ENCODE measurements around the gene TRABD2B. TPM values are rescaled to one million over a fixed set of nuclear protein-coding genes. Genes with fewer than 3 reads are reported as not detected.
A peak's percentile ranks its signal among the peaks of the same experiment; 100 is the strongest.

TRABD2B gene
- total RNA-seq, 6 donors from 2014 or later = under 0.01 to 2.1 (median 0.62) TPM

DNA sequence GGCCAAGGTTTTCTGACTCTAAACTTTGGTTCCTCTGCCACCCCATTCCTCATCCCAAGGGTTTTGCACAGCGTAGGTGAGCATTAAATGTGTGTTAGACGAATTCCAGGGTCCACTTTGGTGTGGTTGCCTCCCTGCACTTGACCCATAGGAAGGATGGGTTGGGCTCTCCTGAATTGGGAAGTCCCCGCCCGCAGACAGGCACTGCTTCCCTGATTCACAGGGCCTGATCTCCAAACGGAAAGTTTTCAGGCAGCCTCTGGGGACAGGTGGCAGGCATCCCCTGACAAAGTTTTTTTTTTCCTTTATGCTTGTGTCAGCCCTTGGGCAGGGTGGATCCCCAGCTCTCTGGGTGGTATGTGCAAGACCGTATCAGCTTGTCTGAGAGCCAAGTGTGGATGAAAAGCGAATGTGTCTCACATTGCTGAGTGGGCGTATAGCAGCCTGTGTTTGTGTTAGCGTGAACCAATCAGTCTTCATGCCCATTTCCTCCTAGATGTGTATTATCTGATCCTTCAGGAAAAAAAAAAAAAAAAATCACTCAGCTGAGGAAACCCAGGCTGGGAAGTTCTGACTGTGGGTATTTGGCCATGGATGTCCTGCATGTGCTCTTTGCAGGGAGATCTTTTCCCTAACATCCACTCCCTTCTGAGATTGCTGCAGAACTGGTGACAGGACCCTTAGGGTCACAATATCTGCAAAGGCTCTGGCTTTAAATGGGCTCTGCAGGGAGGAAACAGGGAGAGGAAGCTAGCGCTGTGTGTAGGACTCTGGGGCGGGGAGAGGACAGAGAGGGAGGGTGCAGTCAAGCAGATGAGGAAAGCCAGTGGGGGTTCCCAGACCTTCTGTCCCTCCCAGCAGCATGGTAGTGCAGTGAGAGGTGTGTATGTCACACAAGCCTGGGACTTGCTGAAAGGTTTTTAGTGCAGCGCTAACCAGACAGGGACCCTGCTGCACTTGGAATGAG lies 42.2 kb upstream of the TRABD2B start:
- ATAC-seq (ENCODE audit: low FRiP score in 2 of 2) (peak in 1 of 2 donors; percentile 19), DNase-seq (no peak)
- WGBS, 2 donors = 46 to 54% methylated on average over 12 of the region's 12 CpGs

DNA sequence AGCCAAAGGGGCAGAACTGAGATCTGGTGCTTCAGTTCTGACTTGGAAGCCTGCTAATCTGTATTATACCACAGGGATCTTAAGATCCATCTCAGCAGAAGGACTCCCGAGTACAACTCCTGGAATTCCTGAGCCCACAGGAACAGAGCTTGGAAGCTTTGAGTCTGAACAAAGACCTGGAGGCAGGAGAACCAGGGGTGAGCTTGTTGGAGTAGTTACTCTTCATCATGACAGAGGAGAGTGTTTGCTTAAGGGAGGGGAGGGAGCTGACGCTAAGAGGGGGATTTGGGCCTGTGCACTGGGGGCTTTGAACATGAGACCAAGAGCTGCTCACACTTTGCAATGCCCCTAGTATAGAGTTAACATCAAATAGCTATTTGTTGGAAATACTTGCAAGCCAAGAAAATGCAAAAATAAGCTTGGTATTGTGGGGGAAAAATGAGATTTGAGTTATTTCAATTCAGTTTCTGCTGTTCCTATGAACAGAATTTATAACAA lies 41.1 kb upstream of the TRABD2B start:
- TF ChIP-seq POLR2A (IDR thresholded peaks at IDR 0.05) = no peak
- TF ChIP-seq POLR2AphosphoS5 (IDR thresholded peaks at IDR 0.05) = no peak
- no peak for TF ChIP-seq CTCF (IDR thresholded peaks at IDR 0.05)
- TF ChIP-seq EP300 (IDR thresholded peaks at IDR 0.05) = no peak
- peaks cover 4 to 10% (median 6%) of the 10 kb centered on the region in 4 donors for H3K4me1 ChIP-seq
- DNase-seq (no peak), ATAC-seq (ENCODE audit: low FRiP score in 2 of 2) (no peak)
- no peak overlapping the region for H3K4me3 ChIP-seq
- H3K27me3 ChIP-seq = no peaks in the 10 kb centered on the region
- H3K36me3 ChIP-seq = no peaks in the 10 kb centered on the region
- 65 to 74% methylated on average over 2 of the region's 2 CpGs for WGBS, 2 donors
- no peaks in the 10 kb centered on the region for H3K9me3 ChIP-seq
- no peak overlapping the region for H3K27ac ChIP-seq

More for the DNA sequence above, 42.2 kb upstream of the TRABD2B start:
- TF ChIP-seq EP300 (IDR thresholded peaks at IDR 0.05) (no peak), CTCF (IDR thresholded peaks at IDR 0.05) (no peak), POLR2A (IDR thresholded peaks at IDR 0.05) (no peak), POLR2AphosphoS5 (IDR thresholded peaks at IDR 0.05) (no peak)
- no peaks in the 10 kb centered on the region for H3K27me3 ChIP-seq
- H3K27ac ChIP-seq = no peak overlapping the region
- peaks cover 4 to 10% (median 6%) of the 10 kb centered on the region in 4 donors for H3K4me1 ChIP-seq
- no peaks in the 10 kb centered on the region for H3K9me3 ChIP-seq
- no peak overlapping the region for H3K4me3 ChIP-seq
- H3K36me3 ChIP-seq = no peaks in the 10 kb centered on the region

- H3K27ac ChIP-seq = no peak overlapping the region
- H3K36me3 ChIP-seq = no peaks in the 10 kb centered on the region
- TF ChIP-seq CTCF (IDR thresholded peaks at IDR 0.05) (no peak), EP300 (IDR thresholded peaks at IDR 0.05) (no peak), POLR2AphosphoS5 (IDR thresholded peaks at IDR 0.05) (no peak), POLR2A (IDR thresholded peaks at IDR 0.05) (no peak)
- DNase-seq (no peak), ATAC-seq (ENCODE audit: low FRiP score in 2 of 2) (no peak)
- H3K4me3 ChIP-seq = no peak overlapping the region
- 64 to 77% methylated on average over 1 to 3 of the region's 3 CpGs for WGBS, 2 donors
- no peaks in the 10 kb centered on the region for H3K27me3 ChIP-seq
- H3K4me1 ChIP-seq = peaks cover 4 to 10% (median 6%) of the 10 kb centered on the region in 4 donors
- no peaks in the 10 kb centered on the region for H3K9me3 ChIP-seq
These were observed 39.6 kb upstream of the TRABD2B start for GRCh38 chr1:48036710-48037355.

DNA sequence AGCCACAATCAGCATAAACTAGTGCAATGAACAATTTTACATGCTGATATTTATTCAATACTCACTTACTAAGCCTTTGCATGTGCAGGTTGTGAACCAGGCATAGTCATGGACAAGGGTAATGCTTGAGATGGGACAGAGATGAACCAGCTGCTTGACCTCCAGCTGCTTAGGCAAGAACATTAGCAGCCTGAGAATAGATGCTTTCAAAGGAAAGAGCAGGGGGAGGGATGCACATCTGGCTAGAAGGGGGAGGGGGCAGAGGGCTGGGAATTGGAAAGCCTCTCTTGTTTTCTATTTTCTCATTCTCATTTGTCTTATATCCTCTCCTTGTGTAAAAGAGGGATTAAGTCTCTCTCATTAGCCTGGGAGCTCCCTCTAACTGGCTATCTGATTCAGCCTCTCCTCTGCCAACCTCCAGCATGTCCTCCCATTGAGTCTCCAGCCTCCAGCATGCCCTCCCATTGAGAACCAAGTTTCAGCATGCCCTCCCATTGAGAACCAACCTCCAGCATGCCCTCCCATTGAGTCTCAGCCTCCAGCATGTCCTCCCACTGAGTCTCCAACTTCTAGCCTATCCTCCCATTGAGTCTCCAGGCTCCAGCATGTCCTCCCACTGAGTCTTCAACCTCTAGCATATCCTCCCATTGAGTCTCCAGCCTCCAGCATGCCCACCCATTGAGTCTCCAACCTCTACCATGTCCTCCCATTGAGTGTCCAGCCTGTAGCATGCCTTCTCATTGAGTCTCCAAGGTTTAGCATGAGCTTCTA lies 38.4 kb upstream of the TRABD2B start:
- ATAC-seq (ENCODE audit: low FRiP score in 2 of 2) = no peak
- H3K36me3 ChIP-seq = no peaks in the 10 kb centered on the region
- TF ChIP-seq POLR2AphosphoS5 (IDR thresholded peaks at IDR 0.05) (no peak), POLR2A (IDR thresholded peaks at IDR 0.05) (no peak), EP300 (IDR thresholded peaks at IDR 0.05) (no peak), CTCF (IDR thresholded peaks at IDR 0.05) (no peak)
- H3K4me1 ChIP-seq = peaks cover 4 to 10% (median 6%) of the 10 kb centered on the region in 4 donors
- H3K27me3 ChIP-seq = no peaks in the 10 kb centered on the region
- DNase-seq = no peak
- H3K9me3 ChIP-seq = no peaks in the 10 kb centered on the region
- no peak overlapping the region for H3K27ac ChIP-seq
- H3K4me3 ChIP-seq = no peak overlapping the region

Data from upper lobe of left lung (tissue), 6 donors.